Mucosa of descending colon (tissue), 3 donors: ENCODE results near the gene RAB13. TPM values are rescaled to one million over a fixed set of nuclear protein-coding genes. Genes with fewer than 3 reads are reported as not detected.
A peak's percentile ranks its signal among the peaks of the same experiment; 100 is the strongest.

Source experiments
- ATAC-seq: fragments of 200-7000 bp; cut with Tn5 transposase; one replicate; pipeline ENCODE4 v1.9.1; 2020; ENCODE audit warnings: mild to moderate bottlenecking, moderate library complexity
- DNase-seq, 3 donors: peaks; one replicate each; pipeline ENCODE4 v3.0.0-alpha.2; 2020
- H3K36me3 ChIP-seq: fragments of 200-600 bp; one replicate; pipeline ENCODE4 v1.8.0; 2021; ENCODE audit warnings: low read depth, mild to moderate bottlenecking
- H3K4me1 ChIP-seq: fragments of 200-600 bp; one replicate; pipeline ENCODE4 v1.8.0; 2021; ENCODE audit warnings: low read depth, mild to moderate bottlenecking
- H3K4me3 ChIP-seq: fragments of 200-600 bp; one replicate; pipeline ENCODE4 v1.8.0; 2021; ENCODE audit warnings: mild to moderate bottlenecking
- H3K9me3 ChIP-seq: fragments of 200-600 bp; one replicate; pipeline ENCODE4 v1.8.0; 2021; ENCODE audit warnings: mild to moderate bottlenecking
- intact Hi-C, 2 donors: fragments of 100-400 bp; cut with DNase I in 1 of 2; cut with micrococcal nuclease in 1 of 2; formaldehyde crosslinking; loops; one replicate each; pipeline versions ENCODE4 v1.11.0 to v1.11.1; 2022; cut with DNase I, micrococcal nuclease
- total RNA-seq, 3 donors: library from RNA; stranded (reverse); fragmentation: NEBNext Ultra II Directional in 2 of 3; extraction: Animal tissue kit (Norgen Biotek cat#: 25700) in 2 of 3; gene quantifications; one replicate each; pipeline versions ENCODE4 v1.2.1 to v1.2.4, GENCODE V29; 2021 to 2023
- TF ChIP-seq, protein P1 (sequence below): fragments of 200-600 bp; IDR thresholded peaks from one replicate; pipeline ENCODE4 v1.8.0; 2022; ENCODE audit warnings: antibody characterized with exemption, mild to moderate bottlenecking
- donor health status: DM: no; HTN: no; CAD: no; lungs with moderate emphysema.
- donor health status: DM: no; HTN: no; CAD: no.
- donor health status: DM: no; HTN: yes; CAD: no.

RAB13 gene
- total RNA-seq, 3 donors from 2014 or later: 55.4 to 82.5 (median 77.5) TPM

DNA sequence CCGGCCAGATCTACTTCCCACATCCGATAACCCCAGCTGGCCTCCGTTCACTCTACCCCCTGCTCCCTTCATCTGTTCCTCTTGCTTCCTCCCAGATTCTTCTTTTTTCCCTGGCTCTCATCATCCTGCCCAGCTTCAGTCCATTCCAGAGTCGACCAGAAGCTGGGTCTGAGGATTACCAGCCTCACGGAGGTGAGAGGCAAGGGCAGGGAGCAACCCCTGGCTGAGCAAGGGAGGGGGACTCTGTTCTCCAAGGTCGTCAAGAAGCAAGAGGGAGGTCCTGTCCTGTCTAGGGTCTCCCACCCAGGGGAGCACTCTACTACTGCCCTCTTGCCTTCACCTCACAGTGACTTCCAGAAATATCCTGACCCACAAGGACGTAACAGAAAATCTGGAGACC, 12.6 kb downstream of the RAB13 start:
- Histone ChIP-seq H3K4me3 (no peak overlapping the region), H3K4me1 (peaks cover 23% of the 10 kb centered on the region), H3K36me3 (no peaks in the 10 kb centered on the region), H3K9me3 (no peaks in the 10 kb centered on the region)
- intact Hi-C loops: no loop called here
- ATAC-seq (no peak), DNase-seq (peak in 1 of 3 donors; percentile 18)
- TF ChIP-seq, protein P1, sequence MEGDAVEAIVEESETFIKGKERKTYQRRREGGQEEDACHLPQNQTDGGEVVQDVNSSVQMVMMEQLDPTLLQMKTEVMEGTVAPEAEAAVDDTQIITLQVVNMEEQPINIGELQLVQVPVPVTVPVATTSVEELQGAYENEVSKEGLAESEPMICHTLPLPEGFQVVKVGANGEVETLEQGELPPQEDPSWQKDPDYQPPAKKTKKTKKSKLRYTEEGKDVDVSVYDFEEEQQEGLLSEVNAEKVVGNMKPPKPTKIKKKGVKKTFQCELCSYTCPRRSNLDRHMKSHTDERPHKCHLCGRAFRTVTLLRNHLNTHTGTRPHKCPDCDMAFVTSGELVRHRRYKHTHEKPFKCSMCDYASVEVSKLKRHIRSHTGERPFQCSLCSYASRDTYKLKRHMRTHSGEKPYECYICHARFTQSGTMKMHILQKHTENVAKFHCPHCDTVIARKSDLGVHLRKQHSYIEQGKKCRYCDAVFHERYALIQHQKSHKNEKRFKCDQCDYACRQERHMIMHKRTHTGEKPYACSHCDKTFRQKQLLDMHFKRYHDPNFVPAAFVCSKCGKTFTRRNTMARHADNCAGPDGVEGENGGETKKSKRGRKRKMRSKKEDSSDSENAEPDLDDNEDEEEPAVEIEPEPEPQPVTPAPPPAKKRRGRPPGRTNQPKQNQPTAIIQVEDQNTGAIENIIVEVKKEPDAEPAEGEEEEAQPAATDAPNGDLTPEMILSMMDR: no peak

DNA sequence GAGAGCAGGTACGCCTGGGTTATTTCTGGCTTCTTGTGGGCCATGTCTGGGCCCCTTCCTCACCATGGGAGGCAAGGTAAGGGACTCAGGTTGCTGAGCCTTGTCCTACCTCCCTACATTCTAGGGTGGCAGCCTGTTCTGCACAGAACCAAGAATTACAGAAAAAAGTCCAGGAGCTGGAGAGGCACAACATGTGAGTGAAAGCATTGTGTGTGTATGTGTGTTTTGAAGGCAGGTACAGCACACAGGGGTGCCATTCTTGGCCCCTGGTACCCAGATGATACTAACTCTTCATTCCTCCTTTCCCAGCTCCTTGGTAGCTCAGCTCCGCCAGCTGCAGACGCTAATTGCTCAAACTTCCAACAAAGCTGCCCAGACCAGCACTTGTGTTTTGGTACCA, 13.1 kb downstream of the RAB13 start:
- TF ChIP-seq, protein P1: no peak
- H3K4me3 ChIP-seq: no peak overlapping the region
- ATAC-seq (no peak), DNase-seq (no peak)
- no peaks in the 10 kb centered on the region for H3K36me3 ChIP-seq
- intact Hi-C loops: no loop called here
- H3K4me1 ChIP-seq: peaks cover 21% of the 10 kb centered on the region
- H3K9me3 ChIP-seq: no peaks in the 10 kb centered on the region

DNA sequence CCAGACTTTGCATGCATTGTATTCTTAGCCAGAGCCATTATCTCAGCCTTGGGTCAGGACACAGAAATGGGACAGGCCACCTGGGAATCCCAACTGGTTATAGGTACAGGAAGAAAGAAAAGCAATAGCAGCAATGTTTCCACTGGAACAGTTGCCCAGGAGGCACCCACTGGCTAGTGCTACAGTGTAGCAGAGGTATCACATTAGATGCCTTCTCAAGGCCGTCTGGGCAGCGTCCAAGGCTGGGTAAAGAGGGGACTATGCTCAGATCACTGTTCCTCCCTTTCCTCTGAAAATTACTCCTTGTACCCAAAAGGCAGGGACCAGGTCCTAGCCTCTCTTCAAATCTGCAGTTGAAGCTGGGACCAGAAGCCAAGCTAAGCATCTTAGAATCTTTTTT, 15.8 kb downstream of the RAB13 start:
- ATAC-seq (no peak), DNase-seq (peak in 1 of 3 donors; percentile 16)
- TF ChIP-seq, protein P1: no peak

DNA sequence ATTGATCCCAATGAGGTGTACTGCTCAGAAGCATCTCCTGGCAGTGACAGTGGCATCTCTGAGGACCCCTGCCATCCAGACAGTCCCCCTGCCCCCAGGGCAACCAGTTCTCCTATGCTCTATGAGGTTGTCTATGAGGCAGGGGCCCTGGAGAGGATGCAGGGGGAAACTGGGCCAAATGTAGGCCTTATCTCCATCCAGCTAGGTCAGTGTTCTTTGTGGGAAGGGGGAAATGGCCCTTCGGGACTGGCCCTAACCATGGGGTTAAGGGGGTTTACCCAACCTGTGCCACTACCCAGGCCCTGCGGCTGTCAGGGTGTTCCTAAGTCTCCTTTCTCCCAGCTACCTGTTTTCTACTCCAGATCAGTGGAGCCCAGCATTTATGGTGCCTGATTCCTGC, 17.2 kb downstream of the RAB13 start:
- Histone ChIP-seq H3K9me3 (no peaks in the 10 kb centered on the region), H3K36me3 (no peaks in the 10 kb centered on the region), H3K4me1 (peaks cover 26% of the 10 kb centered on the region), H3K4me3 (no peak overlapping the region)
- DNase-seq (peak in 1 of 3 donors; percentile 27), ATAC-seq (no peak)
- TF ChIP-seq, protein P1: no peak
- intact Hi-C loops: no loop called here

More for the DNA sequence above, 15.8 kb downstream of the RAB13 start:
- Histone ChIP-seq H3K4me1 (peaks cover 15% of the 10 kb centered on the region), H3K36me3 (no peaks in the 10 kb centered on the region), H3K9me3 (no peaks in the 10 kb centered on the region), H3K4me3 (no peak overlapping the region)
- intact Hi-C loops: no loop called here

DNA sequence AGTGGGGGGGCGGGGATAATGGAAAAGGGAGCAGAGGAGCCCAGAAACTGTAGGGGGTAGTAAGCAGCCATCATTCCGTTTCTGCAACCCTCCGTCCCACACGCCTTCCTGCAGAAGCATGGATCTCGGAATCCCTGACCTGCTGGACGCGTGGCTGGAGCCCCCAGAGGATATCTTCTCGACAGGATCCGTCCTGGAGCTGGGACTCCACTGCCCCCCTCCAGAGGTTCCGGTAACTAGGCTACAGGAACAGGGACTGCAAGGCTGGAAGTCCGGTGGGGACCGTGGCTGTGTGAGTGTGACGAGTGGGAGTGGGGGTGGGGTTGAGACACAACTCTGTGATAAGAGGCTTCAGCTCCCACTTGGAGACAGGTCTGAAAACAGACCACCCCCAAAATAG, 17.7 kb downstream of the RAB13 start:
- TF ChIP-seq, protein P1: no peak
- ATAC-seq (no peak), DNase-seq (peak in 1 of 3 donors; percentile 51)
- peaks cover 27% of the 10 kb centered on the region for H3K4me1 ChIP-seq
- no peaks in the 10 kb centered on the region for H3K36me3 ChIP-seq
- no peak overlapping the region for H3K4me3 ChIP-seq
- no peaks in the 10 kb centered on the region for H3K9me3 ChIP-seq
- intact Hi-C loops: no loop called here

DNA sequence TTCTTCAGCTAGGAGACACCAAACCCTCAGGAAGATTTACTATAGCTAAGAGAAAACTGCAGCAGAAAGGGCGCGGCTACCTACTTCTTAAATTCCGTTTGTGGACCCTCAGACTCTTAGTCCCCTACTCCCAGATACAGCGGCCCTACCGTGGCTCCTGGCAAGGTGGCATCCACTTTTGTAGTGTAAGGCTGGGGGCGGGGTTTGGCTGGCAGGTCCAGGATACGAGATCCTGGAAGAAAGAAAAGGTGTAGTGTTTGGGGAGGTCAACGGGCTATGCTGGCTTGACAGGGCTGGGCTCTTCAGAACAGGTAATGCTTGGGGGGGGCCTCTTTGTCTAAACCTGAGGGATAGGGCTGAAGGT, 18.2 kb downstream of the RAB13 start:
- Histone ChIP-seq H3K4me1 (peaks cover 27% of the 10 kb centered on the region), H3K9me3 (no peaks in the 10 kb centered on the region), H3K36me3 (no peaks in the 10 kb centered on the region), H3K4me3 (peak overlapping the region; percentile 36)
- intact Hi-C loops: no loop called here
- TF ChIP-seq, protein P1: no peak
- peak; percentile 82 to 84 (median 83) for DNase-seq
- peak; percentile 33 for ATAC-seq
